HG03108 (cell line): ENCODE data around the gene ECSCR.
A peak's percentile ranks its signal among the peaks of the same experiment; 100 is the strongest.

Experiments
- ATAC-seq: cut with Tn5 transposase; IDR thresholded peaks from one replicate; pipeline ENCODE4 v1.9.1; 2021; ENCODE audit warnings: moderate library complexity; ENCODE audit not compliant: unreplicated experiment

ECSCR gene

DNA sequence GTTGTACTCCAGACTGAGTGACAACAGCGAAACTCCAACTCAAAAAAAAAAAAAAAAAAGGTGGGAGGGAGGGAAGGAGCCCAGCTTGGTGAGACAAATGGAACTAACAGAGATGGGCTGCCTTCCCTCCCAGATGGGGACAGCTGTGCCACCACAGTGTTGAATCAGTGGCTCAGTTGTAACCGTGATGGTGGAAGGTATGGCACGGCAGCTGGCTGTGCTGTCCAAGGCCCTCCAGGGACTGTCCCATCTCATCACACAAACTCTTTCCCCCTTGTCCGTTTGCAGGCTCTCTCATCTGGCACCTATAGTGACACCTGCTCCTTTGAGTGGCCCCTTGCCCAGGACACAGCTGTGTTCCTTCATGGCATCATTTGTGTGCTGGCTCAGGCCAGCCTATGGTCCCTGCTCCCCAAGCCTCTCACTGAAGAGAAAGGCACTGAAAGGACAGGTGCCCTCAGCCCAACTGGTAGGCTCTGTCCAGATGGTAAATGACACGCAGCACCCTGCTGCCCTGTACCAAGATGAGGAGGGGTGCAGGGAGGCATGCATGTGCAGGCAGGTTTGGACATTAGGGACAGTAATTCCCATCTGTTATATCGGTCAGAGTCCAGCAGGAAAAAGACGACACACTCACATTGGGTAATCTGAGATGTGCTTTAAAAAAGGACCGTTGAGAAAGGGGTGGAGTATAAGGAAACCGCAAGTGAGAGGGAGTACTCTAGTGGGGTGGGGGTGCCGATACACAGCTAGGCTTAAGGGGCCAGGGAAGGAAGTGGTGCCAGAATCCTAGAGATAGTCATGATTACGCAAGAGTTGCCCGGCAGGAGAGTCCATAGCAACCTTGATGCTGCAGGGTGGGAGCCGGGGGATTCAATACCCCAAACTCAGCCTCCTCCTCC lies 12.6 kb upstream of the ECSCR start:
- no peak for ATAC-seq

DNA sequence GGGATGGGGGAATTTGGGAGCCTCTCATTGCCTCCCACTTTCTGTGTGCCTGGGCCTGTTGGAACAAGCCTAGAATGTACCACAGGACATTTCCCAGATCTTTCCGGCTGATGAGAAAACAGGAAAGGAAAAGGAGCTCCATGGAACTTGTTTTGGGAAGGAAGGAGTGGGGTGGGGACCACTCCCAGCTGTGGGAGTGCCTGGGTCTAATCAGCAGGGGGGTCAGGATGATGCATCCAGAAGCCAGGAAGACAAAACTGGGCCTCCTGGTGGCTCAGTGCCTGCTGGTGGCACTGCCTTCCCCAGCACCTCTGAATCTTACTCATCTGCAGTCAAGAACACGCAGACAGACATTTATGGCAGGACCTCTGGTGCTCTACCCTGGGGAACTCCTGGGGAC lies 11.0 kb upstream of the ECSCR start:
- no peak for ATAC-seq

DNA sequence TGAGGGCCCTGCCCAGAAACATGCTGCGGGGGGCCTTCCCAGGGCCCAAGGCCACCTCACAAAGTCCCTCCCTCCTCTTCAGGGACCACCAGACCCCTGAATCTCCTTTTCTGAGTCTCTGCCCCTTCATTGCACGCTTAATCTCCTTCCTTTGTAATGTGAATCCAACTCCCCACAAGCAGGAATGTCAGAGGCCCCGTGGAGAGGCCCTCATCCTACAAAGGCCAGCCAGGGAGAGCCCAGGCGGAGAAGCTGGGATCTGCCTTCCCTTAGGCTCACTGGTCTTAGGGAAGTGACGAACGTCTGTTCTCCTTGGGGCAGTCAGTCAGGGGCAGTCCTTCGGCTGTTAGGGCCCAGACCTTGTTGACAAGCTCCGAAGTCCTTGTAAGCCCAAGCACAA lies 10.6 kb upstream of the ECSCR start:
- no peak for ATAC-seq

DNA sequence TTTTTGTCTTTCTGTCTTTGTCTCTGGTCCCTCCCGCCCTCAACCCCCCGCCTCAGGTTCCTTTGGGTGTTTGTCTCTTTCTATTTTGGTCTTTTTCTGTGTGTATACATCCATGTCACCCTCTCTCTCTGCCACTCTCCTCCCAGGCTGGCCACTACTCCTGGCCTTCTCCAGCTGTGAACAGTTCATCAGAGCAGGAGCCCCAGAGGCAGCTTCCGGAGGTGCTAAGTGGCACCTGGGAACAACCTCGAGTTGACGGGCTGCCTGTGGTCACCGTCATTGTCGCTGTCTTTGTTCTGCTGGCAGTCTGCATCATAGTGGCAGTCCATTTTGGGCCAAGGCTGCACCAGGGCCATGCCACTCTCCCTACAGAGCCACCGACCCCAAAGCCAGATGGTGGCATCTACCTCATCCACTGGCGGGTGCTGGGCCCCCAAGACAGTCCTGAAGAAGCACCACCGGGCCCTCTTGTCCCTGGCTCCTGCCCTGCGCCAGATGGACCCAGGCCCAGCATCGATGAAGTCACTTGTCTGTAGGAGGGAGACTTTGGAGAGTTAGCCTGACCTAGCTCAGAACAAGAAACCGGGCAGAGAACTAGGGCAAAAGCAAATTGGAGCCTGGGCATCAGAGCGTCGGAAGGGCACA lies 10.0 kb upstream of the ECSCR start:
- no peak for ATAC-seq

DNA sequence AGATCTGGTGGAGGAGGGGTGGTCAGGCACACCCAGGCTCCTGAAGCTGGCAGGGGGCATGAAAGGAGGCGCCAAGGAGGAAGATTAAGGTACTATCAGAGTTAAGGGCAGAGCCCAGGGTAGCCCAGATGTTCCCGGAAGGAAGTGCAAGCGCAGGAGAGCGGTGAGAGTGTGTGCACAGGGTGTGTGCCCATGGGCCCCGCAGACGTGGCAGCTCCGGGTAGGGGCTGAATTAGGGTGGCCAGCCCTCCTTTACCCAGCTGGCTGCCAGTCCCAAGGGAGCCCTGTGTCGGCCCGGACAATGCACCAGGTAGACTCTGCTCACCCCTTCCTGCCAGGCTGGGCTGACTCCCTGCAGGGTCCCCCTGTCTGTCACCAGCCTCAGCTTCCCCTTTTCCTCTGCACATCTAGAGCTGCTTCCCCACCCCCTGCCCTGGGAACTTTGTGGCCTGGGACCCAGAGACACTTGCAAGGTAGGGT lies 8.3 kb upstream of the ECSCR start, which contains the start of gene SMIM33:
Gene SMIM33, plus strand, starts transcription at position 184 of the 480 bp plus-strand sequence. Its CDS starts 118 bp downstream, at position 302.
- no peak for ATAC-seq

DNA sequence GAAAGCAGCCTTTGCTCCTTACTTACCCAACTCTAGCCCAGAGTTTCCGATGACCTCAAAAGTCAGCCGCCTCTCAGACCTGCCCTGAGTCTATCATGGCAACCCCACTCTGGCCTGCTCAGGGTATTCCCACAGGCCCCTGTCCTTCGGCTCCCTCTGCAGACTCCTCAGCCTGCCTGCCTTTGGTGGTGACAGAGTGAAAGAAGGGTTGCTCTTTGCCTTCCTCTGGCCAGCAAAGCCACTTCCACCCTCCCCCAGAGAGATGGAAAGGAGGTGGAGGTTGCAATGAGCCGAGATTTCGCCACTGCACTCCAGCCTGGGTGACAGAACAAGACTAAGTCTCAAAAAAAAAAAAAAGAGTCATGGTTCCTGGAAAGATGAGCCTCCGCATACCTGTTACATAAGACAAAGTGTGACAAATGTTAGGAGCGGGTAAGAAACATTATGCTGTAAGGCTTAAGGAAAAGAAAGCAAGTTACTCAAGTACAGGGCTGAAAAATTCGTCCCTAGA lies 5.9 kb upstream of the ECSCR start:
- no peak for ATAC-seq

DNA sequence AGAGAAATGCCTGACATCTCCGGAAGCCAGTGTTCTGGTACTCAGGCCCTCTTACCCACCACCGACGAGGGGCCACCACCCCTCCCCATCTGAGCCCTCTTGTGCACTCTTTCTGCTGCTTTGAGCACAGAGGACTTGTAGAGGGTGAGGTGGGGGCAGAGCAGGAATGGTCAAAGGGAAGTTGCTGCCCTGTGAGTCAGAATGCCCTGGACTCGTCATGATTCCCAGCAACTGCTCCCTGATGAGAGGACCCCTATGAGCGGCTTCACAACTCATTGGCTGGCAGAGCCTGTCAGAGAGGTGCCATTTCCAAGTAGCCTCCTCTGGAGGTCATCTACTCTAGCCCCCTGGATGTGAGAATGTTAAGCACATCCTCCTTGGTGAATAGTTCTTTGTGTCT lies 845 bp downstream of the ECSCR start:
- ATAC-seq, result no peak

DNA sequence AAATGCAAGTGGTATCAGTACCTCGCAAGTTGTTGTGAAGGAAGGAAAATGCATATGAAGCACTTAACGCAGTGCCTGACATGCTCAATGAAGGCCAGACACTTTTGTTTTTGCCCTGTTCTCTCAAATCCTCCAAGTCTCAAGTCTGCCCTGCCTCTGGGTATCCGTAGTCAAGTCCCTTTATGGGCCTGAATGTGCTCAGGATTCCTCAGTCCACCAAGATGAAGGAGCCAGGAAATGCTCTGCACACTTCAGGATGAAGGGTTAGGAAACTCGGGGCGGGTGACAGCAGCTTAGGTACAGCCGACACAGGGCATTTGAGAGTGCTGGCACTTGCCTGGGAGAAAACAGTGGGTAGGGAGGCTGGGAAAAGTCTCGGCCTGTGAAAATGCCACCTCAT lies 1.4 kb downstream of the ECSCR start:
- ATAC-seq, result no peak

DNA sequence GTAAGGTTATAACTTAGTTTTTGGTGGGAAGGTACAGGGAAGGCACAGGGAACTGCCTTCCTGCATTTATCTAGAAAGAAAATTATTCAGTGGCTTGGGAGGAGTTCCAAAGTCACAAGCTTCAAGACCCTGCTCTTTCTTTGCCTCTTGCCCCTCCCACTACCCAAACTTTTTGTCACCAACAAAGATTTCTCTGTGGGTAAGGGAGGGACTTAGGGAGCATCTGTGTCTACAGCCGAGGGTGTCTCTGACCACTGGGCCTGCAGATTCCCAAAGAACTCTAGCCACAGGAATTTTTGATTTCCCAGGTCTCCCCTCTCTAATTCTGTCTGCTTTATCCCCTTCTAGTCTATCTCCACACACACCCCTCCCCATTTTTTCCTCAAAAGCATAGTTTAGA lies 2.1 kb downstream of the ECSCR start:
- no peak for ATAC-seq

DNA sequence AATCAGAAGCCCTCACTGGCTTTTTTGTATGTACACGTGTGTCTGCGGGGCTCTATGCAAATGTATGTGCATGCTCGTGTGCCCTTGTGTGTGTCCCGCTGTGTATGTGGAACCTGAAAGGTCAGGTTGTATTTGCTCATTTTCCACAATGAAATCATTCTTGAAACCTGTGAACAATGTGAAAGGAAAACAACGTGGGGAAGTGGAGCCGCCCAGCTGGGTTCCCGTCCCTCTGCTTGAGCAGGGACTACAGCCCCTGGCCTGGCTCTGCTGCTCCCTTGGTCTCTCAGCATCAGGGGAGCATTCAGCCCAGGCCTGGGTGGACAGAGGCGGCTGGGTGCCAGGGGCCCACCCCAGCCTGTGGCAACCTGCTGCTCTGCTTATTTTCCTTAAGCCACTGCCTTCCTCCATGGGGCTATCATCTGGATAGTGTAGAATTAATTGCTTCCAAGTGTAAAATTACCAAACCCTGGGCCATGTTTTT lies 3.0 kb downstream of the ECSCR start:
- ATAC-seq, result peak; percentile 30

DNA sequence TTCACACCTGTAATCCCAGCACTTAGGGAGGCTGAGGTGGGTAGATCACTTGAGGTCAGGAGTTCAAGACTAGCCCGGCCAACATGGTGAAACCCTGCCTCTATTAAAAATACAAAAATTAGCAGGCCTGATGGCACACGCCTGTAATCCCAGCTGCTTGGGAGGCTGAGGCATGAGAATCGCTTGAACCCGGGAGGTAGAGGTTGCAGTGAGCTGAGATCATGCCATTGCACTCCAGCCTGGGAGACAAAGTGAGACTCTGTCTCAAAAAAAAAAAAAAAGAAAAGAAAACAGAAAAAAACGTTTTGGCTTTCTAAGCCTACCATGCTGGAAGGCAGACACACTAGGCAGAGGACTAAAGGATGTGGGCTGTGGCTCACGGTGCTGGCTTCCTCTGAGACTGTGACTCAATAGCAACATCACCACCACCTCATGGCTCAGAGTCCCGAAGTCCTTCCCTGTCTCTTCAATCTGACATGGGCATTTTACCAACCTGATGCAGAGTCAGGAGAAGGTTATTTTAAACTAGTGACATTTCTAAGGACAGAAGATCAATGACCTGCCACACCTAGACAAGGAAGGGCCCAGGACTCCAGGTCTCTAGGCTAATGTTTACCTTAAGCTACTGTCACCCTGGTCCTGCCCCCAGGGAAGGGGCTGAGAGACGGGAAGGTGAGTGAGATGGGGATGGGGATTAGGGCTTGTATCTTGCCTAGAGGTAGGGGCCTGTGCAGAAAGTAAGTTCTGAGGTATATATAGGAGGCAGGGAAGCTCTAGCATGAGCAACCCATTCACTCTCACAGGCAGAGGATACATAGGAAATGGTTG lies 3.7 kb downstream of the ECSCR start:
- peak; percentile 60 for ATAC-seq

DNA sequence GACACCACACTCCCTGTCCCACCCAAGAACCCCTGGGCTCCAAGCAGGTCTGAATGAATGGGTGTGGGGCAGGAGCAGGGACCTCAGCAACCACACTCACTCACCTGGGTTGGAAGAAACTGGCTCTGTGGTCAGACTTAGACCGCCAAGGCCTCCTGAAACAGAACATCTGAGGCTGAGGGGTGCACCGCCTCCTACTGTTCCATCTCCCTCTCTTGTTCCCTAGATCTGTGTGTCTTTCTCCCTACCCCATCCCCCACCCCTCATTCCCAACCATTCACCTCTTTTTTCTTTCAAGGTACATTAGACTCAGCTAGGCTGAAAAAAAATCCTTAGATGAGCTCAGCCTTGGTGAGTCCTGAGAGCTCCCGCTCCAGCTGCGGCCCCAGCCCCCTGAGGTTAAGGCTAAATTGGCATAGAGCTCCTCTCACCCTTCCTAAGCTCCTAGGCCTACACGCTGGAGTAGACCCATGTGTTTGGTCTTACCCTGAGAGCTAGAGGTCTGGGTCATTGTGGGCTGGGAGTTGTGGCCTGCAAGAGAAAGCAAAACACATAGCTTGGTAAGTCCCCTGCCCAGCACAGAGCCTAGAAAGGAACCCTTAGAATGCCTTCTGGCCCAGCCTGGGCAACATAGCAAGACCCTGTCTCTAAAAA lies 4.8 kb downstream of the ECSCR start:
- ATAC-seq, result no peak

DNA sequence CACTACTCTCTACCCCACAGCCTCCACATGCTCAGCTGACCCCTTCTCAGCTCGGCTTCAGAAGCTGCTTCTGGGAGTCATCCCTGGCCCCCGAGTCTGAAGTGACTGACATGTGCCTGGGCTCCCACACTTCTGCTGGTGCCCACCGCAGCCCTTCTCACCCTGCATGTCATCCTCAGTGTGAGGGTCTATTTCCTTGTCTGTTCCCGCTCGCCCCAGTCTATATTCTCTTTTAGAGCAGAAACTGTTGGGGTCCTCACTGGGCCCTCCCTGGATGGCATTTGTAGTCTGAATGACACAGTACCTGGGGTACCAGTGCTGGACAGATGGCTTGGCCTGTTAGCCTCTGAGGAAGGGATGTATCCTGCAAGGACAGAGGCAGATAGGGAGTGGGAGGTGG lies 5.3 kb downstream of the ECSCR start:
- no peak for ATAC-seq

DNA sequence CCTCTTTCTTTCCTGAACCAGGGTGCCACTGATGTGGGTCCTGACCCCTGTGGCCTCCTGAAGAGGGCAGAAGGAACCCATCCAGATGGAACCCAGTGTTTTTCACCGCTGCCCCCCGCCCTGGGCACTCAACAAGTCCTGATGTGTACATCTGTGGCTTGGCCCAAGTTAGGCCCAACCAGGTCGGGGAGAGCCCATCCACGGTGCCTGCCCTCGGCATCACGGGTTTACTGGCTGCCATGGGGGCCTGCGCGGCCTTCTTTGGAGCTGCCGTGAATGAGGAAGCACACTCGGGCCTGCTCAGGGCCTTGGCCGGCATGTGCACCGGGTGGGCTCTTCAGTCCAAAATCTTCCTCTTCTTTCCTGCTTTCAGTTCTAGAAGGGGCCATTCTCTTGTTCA lies 5.8 kb downstream of the ECSCR start:
- no peak for ATAC-seq

DNA sequence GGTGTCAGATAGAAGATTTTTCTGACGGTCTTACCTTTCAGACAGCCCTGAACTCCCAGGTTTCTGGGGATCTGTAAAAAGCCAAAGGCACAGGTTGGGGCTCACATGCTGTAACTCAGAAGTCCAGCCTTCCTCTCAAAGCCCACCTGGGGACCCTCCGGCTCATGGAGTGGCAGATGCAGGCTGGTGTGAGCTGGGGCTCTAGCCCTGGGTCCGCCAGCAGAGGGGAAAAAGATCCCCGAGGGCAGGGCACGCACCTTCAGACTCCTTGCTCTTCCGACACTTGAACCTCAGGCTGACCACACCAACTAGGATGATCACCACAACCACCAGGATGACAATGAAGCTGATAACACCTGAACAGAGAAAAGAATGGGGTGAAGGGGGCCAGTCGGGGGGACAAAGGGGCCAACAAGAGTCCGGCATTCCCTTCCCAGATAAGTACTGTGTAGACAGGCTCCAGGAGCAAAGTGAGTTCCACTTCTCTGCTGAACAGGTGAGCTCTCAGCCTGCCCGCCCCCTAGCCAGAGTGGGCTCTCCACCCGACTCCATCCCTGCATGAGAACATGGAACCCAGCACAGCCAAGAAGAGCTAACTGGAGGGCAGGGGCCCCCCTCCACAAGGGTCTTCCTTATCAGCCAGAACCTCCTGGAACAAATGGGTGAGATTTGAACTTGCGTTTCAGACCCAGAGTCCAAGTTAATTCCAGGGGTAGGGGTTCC lies 7.8 kb downstream of the ECSCR start:
- no peak for ATAC-seq

DNA sequence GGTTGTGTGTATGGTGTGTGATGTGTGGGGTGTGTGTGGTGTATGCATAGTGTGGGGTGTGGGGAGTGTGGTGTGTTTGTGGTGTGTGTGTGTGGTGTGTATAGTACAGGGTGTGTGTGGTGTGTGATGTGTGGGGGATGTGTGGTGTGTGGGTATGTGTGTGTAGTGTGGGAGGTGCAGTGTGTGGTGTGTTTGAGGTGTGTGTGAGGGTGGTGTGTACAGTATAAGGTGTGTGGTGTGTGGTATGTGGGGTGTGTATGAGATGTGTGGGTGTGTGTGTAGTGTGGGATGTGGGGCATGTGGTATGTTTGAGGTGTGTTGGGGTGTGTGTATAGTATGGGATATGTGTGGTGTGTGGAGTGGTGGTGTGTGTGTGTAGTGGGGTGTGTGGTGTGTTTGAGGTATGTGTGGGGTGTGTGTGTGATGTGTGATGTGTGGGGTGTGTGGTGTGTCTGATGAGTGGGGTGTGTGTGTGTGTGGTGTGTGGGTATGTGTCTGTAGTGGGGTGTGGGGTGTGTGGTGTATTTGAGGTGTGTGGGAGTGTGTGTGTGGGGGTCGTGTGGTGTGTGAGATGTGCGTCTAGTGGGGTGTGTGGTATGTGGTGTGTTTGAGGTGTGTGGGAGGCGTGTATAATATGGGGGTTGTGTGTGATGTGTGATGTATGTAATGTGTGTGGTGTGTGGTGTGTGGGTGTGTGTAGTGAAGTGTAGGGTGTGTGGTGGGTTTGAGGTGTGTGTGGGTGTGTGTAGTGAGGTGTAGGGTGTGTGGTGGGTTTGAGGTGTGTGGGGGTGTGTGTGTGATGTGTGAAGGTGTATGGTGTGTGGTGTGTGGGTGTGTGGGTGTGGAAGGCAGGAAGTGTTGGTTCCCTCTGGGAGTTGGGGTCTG lies 8.6 kb downstream of the ECSCR start:
- ATAC-seq, result no peak

DNA sequence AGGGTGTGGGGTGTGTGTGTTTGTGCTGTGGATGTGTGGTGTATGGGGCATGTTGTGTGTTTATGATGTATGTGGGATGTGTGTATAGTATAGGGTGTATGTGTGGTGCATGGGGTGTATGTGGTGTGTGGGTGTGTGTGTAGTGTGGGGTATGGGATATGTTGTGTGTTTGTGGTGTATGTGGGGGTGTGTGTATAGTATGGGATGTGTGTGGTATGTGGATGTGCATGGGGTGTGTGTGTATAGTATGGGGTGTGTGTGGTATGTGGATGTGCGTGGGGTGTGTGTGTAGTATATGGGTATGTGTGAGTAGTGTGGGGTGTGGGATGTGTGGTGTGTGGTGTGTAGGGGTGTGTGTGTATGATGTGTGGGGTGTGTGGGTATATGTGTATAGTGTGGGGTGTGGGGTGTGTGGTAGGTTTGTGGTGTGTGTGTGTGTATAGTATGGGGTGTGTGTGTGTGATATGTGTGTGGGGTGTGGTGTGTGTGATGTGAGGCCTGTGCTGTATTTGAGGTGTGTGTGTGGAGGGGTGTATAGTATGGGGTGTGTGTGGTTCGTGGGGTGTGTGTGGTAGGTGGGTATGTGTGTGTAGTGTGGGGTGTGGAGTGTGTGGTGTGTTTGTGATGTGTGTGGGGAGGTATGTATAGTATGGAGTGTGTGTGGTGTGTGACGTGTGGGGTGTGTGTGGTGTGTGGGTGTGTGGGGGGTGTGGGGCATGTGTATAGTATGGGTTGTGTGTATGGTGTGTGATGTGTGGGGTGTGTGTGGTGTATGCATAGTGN lies 10.5 kb downstream of the ECSCR start:
- no peak for ATAC-seq

DNA sequence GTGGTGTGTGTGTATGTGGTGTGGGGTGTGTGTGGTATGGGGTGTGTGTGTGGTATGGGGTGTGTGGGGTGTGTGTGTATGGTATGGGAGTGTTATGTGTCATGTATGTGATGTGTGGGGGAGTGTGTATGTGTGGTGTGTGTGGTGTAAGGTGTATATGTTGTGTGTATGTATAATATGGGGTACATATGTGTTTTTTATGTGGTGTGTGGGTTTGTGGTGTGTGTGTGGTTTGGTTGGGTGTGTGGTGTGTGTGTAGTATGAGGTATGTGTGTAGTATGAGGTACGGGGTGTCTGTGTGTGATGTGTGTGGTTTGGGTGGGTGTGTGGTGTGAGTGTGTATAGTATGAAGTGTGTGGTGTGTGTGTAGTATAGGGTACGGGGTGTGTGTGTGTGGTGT lies 11.4 kb downstream of the ECSCR start:
- ATAC-seq, result no peak
